HepG2 (cell line): ENCODE results near the gene C1QTNF12. TPM values are rescaled to one million over a fixed set of nuclear protein-coding genes. Genes with fewer than 3 reads are reported as not detected.

Experiments used
- ATAC-seq: fragments of 200-7000 bp; cut with Tn5 transposase; 3 replicates; pipeline ENCODE4 v1.9.1; 2020; ENCODE audit warnings: mild to moderate bottlenecking, moderate library complexity
- BruUV-seq: library from RNA; stranded (reverse); fragments of 400-500 nt; replicated peaks from 2 replicates; lab custom pipeline; 2021; lab: Mats Ljungman, UMichigan
- CTCF ChIA-PET: fragments of 300-600 bp; formaldehyde crosslinking; extraction: SDS; loops from one replicate; lab custom pipeline; 2021; ENCODE audit warnings: low total read pairs, inconsistent platforms, low intra/inter-chr PET ratio; lab: Yijun Ruan, JAX
- POLR2A ChIA-PET: fragments of 350-600 bp; sonication (Branson Sonifier 250); formaldehyde crosslinking; loops from one replicate; lab custom pipeline; 2020; ENCODE audit warnings: antibody characterized with exemption, inconsistent platforms; lab: Yijun Ruan, JAX
- DNase-seq: peaks from one replicate; pipeline ENCODE4 v3.0.0-alpha.2; 2015; ENCODE audit warnings: low spot score
- FAIRE-seq: peaks from 3 replicates; lab custom pipeline; 2011; peaks lifted over from hg19 to GRCh38; lab: Jason Lieb, UNC
- H2AFZ ChIP-seq: one replicate; pipeline ENCODE4 v1.6.1; 2011; ENCODE audit warnings: low read length, inconsistent platforms
- H3K27ac ChIP-seq: fragments of 300-600 bp; 3 replicates; pipeline ENCODE4 v1.8.0; 2011; ENCODE audit warnings: mixed run types, mild to moderate bottlenecking, mixed read lengths, low read length, inconsistent platforms; ENCODE audit not compliant: insufficient read depth; ENCODE audit errors: extremely low read length
- H3K27me3 ChIP-seq, 2 experiments: fragments of 200-600 bp in 1 of 2; 2 replicates in 1 of 2; 3 replicates in 1 of 2; pipeline versions ENCODE4 v1.6.0 to v1.8.0; 2011; ENCODE audit warnings: low read length in 2 of 2, mild to moderate bottlenecking in 2 of 2, moderate library complexity in 2 of 2, inconsistent platforms in 1 of 2; ENCODE audit not compliant: insufficient read depth in 2 of 2, control insufficient read depth in 1 of 2
- H3K36me3 ChIP-seq, 2 experiments: fragments of 200-600 bp in 1 of 2; replicated peaks in 1 of 2; 2 replicates in 1 of 2; 3 replicates in 1 of 2; pipeline versions ENCODE4 v1.5.1 to v1.8.0; 2011; ENCODE audit warnings: low read length in 2 of 2, inconsistent platforms in 1 of 2; ENCODE audit not compliant: insufficient read depth in 2 of 2, control insufficient read depth in 1 of 2
- H3K4me1 ChIP-seq: 2 replicates; pipeline ENCODE4 v1.5.1; 2012; ENCODE audit warnings: low read length, inconsistent platforms; ENCODE audit not compliant: insufficient read depth
- H3K4me2 ChIP-seq: 2 replicates; pipeline ENCODE4 v1.6.0; 2011; ENCODE audit warnings: low read depth, low read length, inconsistent platforms
- H3K4me3 ChIP-seq, 3 experiments: fragments of 200-600 bp in 1 of 3; sonication (generic), shearing (Covaris generic) in 1 of 3; replicated peaks in 1 of 3; 2 replicates each; pipeline ENCODE4 v1.5.1; 2011 to 2016; ENCODE audit warnings: low read length in 3 of 3, inconsistent platforms in 2 of 3, low read depth in 2 of 3, mild to moderate bottlenecking in 2 of 3, control low read depth in 1 of 3, mixed read lengths in 1 of 3; ENCODE audit not compliant: insufficient read depth in 1 of 3
- H3K79me2 ChIP-seq: one replicate; pipeline ENCODE4 v1.6.1; 2011; ENCODE audit warnings: low read length, inconsistent platforms; ENCODE audit not compliant: insufficient read depth
- H3K9ac ChIP-seq: 2 replicates; pipeline ENCODE4 v1.6.0; 2011; ENCODE audit warnings: mild to moderate bottlenecking, low read depth, low read length, inconsistent platforms; ENCODE audit not compliant: insufficient read depth
- H3K9me3 ChIP-seq: 2 replicates; pipeline ENCODE4 v1.5.1; 2012; ENCODE audit warnings: mild to moderate bottlenecking, low read length
- H4K20me1 ChIP-seq: 2 replicates; pipeline ENCODE4 v1.6.0; 2011; ENCODE audit warnings: inconsistent platforms, mild to moderate bottlenecking, low read length, moderate library complexity; ENCODE audit not compliant: insufficient read depth
- EZH2 ChIP-seq: conservative IDR thresholded peaks from 2 replicates; pipeline ENCODE4 v1.6.1; 2012; ENCODE audit warnings: mild to moderate bottlenecking, low read depth, low read length, moderate library complexity
- WIZ ChIP-seq: sonication (generic); formaldehyde crosslinking; IDR thresholded peaks from 2 replicates; pipeline ENCODE4 v1.5.1; 2020; ENCODE audit warnings: mild to moderate bottlenecking, missing genetic modification reagents
- ZNF660 ChIP-seq: sonication (generic); formaldehyde crosslinking; IDR thresholded peaks from 2 replicates; pipeline ENCODE4 v1.5.1; 2020; ENCODE audit warnings: mild to moderate bottlenecking, low read depth, missing genetic modification reagents, borderline replicate concordance
- ZNF687 ChIP-seq: sonication (generic); formaldehyde crosslinking; IDR thresholded peaks from 2 replicates; pipeline ENCODE4 v1.5.1; 2020; ENCODE audit warnings: mild to moderate bottlenecking, missing genetic modification reagents, moderate library complexity
- ZSCAN21 ChIP-seq: sonication (generic); formaldehyde crosslinking; IDR thresholded peaks from 2 replicates; pipeline ENCODE4 v1.8.0; 2022; ENCODE audit warnings: mild to moderate bottlenecking, missing genetic modification reagents, moderate library complexity, borderline replicate concordance
- WGBS: methylation state at CpG from one replicate; pipeline ENCODE4 v1.1.6; 2017; ENCODE audit warnings: low lambda C conversion rate; 5-methylcytosine and 5-hydroxymethylcytosine counted together
- in situ Hi-C: cut with HindIII; loops from 2 replicates; pipeline ENCODE4 v1.10.0; 2017; ENCODE audit warnings: low pct_unique_long_range_greater_than_20kb; ENCODE audit not compliant: extremely low pct_ligation_motif_present
- intact Hi-C: fragments of 100-400 bp; cut with micrococcal nuclease; formaldehyde crosslinking; loops from one replicate; pipeline ENCODE4 v1.10.0; 2022; ENCODE audit not compliant: unreplicated experiment
- polyA plus RNA-seq, 8 experiments: library from polyadenylated mRNA; depleted of rRNA in 3 of 8; stranded (reverse) in 7 of 8; unstranded in 1 of 8; fragments of >200 nt; fragmentation: Illumina TruSeq in 4 of 8; extraction: Trizol in 4 of 8; gene quantifications; 2 replicates each; pipeline versions ENCODE4 v1.2.1 to v1.2.3, GENCODE V29; 2011 to 2016; ENCODE audit warnings: low read depth in 4 of 8, missing spikeins in 1 of 8, mixed read lengths in 1 of 8; ENCODE audit not compliant: insufficient read depth in 1 of 8
- total RNA-seq, 5 experiments: library from RNA; depleted of rRNA; stranded (reverse); fragments of >200 nt; fragmentation: Illumina TruSeq; extraction: Trizol; gene quantifications; 2 replicates each; pipeline ENCODE4 v1.2.3, GENCODE V29; 2016; ENCODE audit warnings: low read depth in 1 of 5
- TF ChIP-seq, protein P1 (sequence below): sonication (generic); formaldehyde crosslinking; IDR thresholded peaks from 2 replicates; pipeline ENCODE4 v1.4.0; 2020; ENCODE audit warnings: missing genetic modification reagents

The C1QTNF12 gene
- total and polyA plus RNA-seq, 2 of the 13 experiments (the other 11 are each of a cell fraction or from before 2014, with no cell fraction given), result 0.18 to 0.64 TPM

DNA sequence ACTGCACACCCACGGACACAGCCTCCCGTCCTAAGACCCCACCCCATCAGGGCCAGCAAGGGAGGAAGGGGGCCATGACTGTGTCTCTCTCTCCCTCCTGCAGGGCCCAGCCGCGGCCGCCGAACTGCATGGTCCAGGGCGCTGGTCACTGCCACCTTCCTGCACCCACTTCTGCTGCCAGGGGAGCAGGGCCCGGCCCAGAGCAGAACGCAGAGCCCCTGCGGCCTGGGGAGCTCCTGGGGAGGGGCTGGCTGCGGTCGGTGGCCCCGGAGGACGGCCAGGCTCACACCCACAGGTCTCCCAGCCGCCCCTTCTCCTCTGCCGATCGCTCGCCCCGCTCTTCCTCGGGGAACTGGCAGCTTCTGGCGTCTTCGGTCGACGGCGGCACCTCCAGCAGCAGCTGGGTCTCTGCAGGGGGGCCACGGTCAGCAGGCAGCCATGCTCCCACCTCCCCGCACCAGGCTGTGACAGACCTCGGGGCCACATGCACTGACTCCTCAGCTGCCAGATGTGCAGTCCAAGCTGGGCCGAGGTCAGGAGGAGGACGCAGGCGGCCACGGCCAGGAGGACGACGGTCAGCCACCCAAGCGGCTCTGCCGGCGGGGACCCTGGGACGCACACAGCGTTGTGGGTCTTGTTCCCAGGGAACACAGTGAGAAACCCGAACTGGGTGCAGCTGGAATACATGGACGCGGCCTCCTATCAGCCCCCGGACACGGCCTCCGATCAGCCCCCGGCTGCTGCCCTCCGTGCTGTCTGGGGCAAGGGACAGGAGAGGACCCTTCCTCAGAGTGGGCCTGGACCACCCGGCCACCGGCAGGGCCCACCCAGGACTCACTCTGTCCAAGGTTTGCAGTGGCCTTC lies 42.7 kb downstream of the C1QTNF12 start:
- WGBS, result 41% methylated on average over 13 of the region's 49 CpGs
- no peak for ATAC-seq

More for the DNA sequence above, 42.7 kb downstream of the C1QTNF12 start:
- no peaks in the 10 kb centered on the region for H3K79me2 ChIP-seq
- H3K4me2 ChIP-seq, result no peak overlapping the region
- intact Hi-C loops (no loop called here), in situ Hi-C loops (no loop called here)
- ChIA-PET POLR2A (no interaction called here), CTCF (no interaction called here)
- no peaks in the 10 kb centered on the region for H3K9me3 ChIP-seq
- TF ChIP-seq EZH2, result peak; percentile 48; the same call in 1 of the 2 replicates
- TF ChIP-seq, protein P1, sequence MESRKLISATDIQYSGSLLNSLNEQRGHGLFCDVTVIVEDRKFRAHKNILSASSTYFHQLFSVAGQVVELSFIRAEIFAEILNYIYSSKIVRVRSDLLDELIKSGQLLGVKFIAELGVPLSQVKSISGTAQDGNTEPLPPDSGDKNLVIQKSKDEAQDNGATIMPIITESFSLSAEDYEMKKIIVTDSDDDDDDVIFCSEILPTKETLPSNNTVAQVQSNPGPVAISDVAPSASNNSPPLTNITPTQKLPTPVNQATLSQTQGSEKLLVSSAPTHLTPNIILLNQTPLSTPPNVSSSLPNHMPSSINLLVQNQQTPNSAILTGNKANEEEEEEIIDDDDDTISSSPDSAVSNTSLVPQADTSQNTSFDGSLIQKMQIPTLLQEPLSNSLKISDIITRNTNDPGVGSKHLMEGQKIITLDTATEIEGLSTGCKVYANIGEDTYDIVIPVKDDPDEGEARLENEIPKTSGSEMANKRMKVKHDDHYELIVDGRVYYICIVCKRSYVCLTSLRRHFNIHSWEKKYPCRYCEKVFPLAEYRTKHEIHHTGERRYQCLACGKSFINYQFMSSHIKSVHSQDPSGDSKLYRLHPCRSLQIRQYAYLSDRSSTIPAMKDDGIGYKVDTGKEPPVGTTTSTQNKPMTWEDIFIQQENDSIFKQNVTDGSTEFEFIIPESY (CRISPR knock-in tag), result 0 out of 2 replicates have a peak, but pooled peaks have one; percentile 8
- TF ChIP-seq ZNF687 (CRISPR knock-in tag), result 0 out of 2 replicates have a peak, but pooled peaks have one; percentile 13
- no peak for TF ChIP-seq WIZ (CRISPR knock-in tag)
- TF ChIP-seq ZSCAN21 (CRISPR knock-in tag), result 0 out of 2 replicates have a peak, but pooled peaks have one; percentile 15
- TF ChIP-seq ZNF660, result no peak
- no peak for FAIRE-seq
- no peaks in the 10 kb centered on the region for H4K20me1 ChIP-seq
- no peaks in the 10 kb centered on the region for H3K36me3 ChIP-seq
- no TSS peak for BruUV-seq
- no peak for DNase-seq
- no peak overlapping the region for H3K27ac ChIP-seq
- no peak overlapping the region for H2AFZ ChIP-seq
- H3K9ac ChIP-seq, result no peak overlapping the region
- peaks cover 23 to 71% of the 10 kb centered on the region in 2 experiments; a peak in 4 of 5 replicates for H3K27me3 ChIP-seq
- no peak overlapping the region for H3K4me3 ChIP-seq
- peaks cover 21% of the 10 kb centered on the region for H3K4me1 ChIP-seq
